HT-29 (cell line): ENCODE results near the gene SNX6. TPM values are rescaled to one million over a fixed set of nuclear protein-coding genes. Genes with fewer than 3 reads are reported as not detected.
"Not testable (repeated sequence)": the region's sequence is repeated elsewhere in the genome, so short reads cannot be mapped to it uniquely, and the experiment has no call there.

Source experiments
- DNase-seq: peaks from one replicate; pipeline ENCODE4 v3.0.0-alpha.2; 2015; ENCODE audit warnings: low spot score
- total RNA-seq: library from RNA; depleted of rRNA; stranded (reverse); fragments of >200 nt; shearing (Covaris generic); gene quantifications from 2 replicates; pipeline ENCODE4 v1.2.3, GENCODE V29; 2014

SNX6 gene
- total RNA-seq, 1 experiment from 2014 or later: 9.4 TPM

DNA sequence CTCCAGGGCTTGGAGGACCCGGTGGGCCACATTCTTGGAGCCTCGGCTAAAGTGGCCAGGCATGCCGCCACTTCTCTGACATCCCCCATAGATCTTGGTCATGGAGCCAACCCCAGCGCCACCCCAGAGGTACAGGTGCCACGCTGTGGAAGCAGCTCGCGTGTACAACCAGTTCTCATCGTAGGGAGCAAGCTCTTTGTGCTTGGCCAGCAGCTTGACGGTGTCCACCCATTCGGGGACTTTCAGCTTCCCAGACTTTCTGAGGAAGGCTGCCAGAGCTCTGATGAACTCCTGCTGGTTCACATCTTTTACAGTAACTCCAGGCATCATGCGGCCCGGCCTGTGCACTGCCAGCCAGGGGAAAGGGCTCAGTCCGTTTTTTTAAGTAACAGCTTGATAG, 61.1 kb downstream of the SNX6 start:
- no peak for DNase-seq

DNA sequence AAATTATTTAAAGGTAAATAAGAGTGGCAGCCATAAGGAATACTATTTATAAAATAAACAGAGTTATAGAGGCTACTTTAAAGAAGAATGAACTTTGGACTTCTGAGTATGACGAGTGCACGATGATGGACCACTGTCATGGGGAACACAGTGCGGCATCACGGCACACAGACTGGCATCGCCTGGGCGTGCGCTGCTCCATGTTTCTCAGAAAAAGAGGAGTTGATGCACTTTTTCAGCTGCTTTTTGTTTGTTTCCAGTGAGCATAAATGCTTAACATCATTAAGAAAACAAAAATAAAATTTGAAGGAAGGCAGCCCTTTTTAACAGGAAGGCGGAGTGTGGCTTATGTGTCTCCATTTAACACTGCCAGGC, 67.2 kb downstream of the SNX6 start:
- DNase-seq: no peak

DNA sequence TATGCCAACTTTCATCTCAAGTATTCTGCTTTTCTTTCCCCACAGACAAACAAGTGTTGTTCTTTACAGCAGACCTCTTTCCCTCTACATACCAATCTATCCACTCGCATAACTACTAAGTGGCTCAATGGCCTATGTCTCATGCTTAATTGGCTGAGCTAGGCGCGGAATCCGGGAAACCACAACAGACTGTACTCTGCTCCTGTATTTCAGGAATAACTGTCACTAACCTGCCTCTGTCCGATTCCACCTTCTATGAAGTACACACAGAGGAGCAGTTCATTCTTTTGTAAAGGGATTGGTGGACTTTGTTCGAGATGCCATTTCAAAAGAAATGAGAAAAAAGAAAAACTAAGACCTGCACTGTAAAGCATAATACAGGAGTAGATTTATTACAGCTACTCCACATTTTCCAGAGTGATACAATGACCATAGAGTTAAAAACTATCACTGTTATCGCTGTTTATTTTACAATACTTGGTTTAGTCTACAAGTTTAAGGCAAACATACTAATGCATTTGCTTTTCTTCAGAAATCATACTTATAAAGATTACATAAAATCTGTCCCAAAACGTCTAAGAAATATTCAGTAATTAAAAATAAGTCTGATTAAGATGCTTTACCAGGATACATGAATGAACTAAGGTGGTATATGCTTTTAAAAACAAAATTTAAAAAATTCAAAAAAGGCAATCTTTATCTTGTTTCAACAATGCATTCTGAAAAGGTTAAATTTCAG, 67.7 kb downstream of the SNX6 start:
- DNase-seq: not testable (repeated sequence)

DNA sequence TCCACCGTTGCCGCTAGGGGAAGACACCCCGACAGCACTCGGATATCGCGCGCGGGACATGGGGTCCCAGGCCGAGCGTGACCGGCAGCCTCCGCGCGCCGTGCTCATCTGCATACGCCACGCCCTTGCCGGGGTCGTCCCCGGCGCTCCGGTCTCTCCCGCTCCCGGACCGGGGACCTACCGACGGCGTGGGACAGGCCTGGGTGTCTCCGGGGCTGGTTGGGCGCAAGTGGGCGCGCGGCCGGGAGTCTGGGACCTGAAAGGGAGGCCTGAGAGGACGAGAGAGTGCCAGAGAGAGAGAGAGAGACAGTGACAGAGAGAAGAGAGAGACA, 73.5 kb downstream of the SNX6 start:
- not testable (repeated sequence) for DNase-seq

DNA sequence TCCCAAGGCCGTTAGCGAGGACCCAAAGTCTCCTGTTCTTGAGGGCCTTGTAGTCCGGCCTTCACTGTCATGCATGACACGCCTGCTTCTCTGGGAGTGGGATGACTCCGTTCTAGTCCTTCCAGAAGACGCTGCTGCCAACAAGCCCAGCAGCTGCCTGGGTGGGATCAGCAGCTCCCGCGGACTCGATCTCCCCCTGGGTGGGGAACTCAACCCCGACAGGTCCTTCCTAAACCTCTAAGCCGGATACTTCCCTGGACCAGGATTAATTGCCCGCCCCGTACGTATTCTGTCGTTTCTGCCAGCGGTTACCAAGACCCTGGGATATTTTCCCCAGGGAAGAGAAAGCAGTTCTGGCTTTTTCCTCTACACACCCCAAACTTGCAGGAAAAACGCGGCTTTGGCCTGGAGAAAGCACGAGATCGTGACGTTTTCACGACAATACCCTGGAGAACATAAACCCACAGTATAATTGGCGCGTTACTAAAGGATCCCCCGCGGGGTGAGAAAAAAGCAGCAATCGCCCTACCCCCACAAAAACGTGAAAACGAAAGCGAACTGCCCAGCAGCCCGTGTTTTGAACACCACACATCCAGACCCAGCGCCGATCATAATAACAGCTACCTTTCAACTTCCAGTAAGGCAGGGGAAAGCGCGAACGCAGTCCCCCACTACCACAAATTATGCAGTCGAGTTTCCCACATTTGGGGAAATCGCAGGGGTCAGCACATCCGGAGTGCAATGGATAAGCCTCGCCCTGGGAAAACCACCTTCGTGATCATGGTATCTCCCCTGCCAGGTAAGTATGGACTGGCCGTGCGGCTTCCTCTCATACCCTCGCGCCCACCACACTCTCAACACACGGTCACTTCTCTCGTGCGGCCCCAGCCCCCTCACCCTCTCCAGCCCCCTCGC, 74.1 kb downstream of the SNX6 start:
- not testable (repeated sequence) for DNase-seq

DNA sequence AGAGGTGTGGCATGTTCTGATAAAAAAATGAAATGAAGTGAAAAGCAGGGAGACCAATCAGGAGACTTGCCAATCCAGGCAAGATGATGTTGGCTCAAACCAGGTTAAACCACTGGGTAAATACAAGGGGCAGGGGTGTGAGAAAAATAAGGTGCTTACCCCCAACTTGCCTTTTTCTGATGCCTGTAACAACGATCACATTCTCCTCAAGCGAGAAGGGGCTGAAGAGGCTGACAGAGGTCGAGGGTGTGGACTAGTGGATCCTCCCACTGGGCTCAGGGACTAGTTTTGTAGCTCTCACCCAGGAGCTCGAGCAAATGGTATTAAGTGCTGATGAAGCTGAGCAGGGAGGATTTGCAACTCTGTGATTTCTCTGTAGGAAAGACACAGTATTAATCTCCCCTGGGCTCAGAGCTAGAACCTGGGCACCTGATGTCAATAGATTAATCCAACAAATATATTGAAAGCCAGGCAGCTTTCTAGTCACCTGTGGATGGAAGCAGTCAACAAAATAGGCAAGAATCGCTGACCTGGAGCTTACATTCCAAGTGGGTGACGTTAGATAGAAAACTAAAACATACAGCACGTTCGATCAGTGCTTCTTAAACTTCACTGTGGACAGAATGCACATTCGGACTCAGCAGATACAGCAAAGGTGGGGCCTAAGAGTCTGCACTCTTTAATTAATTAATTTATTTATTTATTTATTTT, 75.3 kb downstream of the SNX6 start:
- peak; percentile 44 for DNase-seq

DNA sequence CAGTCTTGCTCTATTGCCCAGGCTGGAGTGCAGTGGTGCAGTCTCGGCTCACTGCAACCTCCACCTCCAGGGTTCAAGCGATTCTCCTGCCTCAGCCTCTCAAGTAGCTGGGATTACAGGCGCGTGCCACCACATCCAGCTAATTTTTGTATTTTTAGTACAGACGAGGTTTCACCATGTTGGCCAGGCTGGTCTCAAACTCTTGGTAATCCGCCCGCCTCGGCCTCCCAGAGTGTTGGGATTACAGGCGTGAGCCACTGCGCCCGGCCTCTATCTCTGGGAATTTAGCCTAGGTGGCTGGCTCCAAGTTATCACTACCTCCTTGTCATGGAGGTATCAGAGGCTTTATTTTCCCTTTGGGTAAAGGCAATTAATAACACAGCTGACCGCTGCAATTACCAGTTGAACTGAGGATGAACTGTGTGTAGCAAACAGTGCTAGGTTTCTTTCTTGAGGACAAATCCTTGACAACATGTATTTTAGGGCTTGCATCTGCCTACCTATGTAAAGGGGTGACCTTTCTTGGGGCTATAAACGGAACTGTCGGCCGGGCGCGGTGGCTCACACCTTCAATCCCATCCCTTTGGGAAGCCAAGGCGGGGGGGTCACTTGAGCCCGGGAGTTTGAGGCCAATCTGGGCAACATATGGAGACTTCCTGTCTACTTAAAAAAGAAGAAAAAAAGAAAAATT, 80.5 kb downstream of the SNX6 start:
- not testable (repeated sequence) for DNase-seq

DNA sequence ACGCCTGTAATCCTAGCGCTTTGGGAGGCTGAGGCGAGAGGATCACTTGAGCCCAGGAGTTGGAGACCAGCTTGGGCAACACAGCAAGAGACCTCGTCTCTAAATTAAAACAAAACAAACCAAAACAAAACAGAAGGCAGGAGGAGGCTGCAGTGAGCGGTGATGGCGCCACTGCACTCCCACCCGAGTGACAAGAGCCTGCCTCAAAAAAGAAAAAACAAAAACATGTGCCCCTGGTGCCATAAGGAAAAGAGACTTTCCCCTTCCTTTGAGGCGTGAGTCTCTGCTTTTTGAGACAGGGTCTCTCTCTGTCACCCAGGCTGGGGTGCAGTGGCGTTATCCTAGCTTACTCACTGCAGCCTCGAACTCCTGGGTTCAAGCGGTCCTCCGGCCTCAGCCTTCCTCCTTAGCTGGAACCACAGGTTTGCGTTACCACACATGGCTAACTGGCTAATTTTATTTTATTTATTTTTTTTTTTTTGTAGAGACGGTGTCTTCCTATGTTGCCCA, 81.4 kb downstream of the SNX6 start:
- DNase-seq: no peak

DNA sequence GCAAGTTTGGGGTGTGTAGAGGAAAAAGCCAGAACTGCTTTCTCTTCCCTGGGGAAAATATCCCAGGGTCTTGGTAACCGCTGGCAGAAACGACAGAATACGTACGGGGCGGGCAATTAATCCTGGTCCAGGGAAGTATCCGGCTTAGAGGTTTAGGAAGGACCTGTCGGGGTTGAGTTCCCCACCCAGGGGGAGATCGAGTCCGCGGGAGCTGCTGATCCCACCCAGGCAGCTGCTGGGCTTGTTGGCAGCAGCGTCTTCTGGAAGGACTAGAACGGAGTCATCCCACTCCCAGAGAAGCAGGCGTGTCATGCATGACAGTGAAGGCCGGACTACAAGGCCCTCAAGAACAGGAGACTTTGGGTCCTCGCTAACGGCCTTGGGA, 82.8 kb downstream of the SNX6 start:
- DNase-seq: not testable (repeated sequence)

DNA sequence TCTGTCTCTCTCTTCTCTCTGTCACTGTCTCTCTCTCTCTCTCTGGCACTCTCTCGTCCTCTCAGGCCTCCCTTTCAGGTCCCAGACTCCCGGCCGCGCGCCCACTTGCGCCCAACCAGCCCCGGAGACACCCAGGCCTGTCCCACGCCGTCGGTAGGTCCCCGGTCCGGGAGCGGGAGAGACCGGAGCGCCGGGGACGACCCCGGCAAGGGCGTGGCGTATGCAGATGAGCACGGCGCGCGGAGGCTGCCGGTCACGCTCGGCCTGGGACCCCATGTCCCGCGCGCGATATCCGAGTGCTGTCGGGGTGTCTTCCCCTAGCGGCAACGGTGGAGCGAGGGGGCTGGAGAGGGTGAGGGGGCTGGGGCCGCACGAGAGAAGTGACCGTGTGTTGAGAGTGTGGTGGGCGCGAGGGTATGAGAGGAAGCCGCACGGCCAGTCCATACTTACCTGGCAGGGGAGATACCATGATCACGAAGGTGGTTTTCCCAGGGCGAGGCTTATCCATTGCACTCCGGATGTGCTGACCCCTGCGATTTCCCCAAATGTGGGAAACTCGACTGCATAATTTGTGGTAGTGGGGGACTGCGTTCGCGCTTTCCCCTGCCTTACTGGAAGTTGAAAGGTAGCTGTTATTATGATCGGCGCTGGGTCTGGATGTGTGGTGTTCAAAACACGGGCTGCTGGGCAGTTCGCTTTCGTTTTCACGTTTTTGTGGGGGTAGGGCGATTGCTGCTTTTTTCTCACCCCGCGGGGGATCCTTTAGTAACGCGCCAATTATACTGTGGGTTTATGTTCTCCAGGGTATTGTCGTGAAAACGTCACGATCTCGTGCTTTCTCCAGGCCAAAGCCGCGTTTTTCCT, 83.4 kb downstream of the SNX6 start:
- DNase-seq: not testable (repeated sequence)

DNA sequence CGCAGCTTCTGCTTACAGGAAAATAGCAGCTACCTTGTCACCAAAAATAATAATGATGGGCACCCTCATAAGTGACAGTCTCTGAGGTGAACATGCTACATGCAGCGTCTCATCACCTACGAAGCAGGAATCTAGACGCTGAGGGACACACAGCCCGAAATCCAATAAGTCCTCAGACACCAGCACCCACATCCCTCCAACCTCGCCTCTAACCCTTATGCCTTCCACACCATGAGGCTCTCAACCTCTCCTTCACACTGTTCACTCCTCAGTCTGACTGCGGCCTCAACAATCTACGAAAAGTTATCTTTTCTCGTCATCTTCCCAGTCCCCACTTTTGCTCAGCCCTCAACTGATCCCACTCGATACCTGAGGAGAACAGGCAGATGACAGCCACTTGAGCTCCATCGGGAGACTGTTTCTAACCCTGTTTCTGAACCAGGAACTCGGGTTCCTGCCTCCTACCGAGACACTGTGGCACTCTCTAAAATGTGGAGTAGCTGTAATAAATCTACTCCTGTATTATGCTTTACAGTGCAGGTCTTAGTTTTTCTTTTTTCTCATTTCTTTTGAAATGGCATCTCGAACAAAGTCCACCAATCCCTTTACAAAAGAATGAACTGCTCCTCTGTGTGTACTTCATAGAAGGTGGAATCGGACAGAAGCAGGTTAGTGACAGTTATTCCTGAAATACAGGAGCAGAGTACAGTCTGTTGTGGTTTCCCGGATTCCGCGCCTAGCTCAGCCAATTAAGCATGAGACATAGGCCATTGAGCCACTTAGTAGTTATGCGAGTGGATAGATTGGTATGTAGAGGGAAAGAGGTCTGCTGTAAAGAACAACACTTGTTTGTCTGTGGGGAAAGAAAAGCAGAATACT, 89.5 kb downstream of the SNX6 start:
- not testable (repeated sequence) for DNase-seq

DNA sequence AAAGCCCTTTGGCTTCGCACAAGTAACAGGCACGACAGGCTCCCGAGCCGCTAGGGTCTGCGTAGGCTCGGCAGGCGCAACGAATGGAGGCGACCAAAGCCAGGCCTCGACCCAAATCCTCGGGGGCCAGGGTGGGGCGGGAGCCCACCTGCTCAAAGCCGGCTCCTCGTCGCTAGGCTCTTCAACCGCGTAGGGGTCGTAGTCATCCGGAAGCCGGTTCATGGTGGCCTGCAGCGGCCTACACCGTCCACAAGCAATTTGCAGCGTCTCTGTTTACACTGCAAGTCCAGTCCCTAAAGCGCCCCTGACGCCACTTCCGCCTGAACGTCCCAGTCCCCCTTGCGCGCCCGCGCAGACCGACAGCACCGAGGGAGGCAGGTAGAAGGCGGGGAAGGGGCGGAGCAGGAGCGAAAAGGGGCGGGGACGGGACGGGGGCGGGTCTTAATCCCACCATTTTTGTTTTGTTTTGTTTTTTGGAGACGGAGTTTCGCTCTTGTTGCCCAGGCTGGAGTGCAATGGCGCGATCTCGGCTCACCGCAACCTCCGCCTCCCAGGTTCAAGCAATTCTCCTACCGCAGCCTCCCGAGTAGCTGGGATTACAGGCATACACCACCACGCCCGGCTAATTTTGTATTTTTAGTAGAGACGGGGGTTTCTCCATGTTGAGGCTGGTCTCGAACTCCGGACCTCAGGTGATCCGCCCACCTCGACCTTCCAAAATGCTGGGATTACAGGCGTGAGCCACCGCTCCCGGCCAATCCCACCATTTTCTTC, 90.4 kb downstream of the SNX6 start, which contains the start of gene EAPP:
Gene EAPP (minus strand): TSS at position 295 of the 774 bp plus-strand sequence. CDS start 73 bp downstream, at position 222.
- peak; percentile 91 for DNase-seq

DNA sequence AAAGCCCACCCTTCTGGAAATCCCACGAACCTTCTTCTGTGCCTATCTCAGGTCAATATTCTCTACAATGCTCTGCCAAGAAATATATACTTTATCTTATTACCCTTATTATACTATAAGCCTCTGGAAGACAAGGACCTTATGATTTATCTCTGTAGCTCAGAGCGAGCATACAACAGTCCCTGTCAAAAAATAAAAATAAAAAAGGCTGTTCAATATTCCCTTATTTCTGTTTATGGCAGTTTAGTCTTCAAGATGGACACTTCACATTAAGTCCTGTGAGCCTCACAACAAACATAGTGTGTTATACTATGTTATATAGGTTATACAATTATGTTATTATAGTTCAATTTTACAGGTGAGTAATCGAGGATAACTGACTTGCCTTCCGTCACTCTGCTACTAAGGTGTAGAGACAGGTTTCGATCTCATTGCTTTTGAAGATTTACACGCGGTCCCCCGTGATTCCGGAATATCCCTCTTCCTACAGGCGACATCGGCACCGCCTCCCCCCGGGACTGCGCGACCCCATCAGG, 91.0 kb downstream of the SNX6 start:
- no peak for DNase-seq

DNA sequence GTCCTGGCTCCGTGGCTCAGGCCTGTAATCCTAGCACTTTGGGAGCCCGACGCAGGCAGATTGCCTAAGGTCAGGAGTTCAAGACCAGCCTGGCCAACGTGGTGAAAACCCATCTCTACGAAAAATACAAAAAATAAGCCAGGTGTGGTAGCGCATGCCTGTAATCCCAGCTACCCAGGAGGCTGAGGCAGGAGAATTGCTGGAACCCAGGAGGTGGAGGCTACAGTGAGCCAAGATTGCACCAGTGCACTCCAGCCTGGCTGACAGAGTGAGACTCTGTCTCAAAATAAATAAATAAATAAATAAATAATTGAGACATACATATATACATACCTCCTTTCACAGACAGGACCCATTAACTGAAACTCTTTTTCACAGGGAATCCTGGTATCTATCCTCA, 91.9 kb downstream of the SNX6 start:
- not testable (repeated sequence) for DNase-seq

DNA sequence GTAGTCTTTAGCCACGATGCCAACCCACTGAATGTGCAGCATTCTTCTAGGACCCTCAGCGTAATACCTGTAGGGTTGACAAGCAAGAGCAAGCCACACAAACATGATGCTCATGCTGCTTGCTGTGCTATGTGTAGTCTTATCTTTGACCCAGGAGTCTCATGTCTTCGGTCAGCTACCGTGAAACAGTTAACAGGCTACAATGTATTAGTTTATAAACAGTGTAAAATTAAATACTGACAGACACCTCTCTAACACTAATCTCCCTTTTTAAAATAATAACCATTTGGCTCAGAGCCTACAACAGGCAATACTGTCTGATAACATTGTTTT, 92.3 kb downstream of the SNX6 start:
- no peak for DNase-seq

DNA sequence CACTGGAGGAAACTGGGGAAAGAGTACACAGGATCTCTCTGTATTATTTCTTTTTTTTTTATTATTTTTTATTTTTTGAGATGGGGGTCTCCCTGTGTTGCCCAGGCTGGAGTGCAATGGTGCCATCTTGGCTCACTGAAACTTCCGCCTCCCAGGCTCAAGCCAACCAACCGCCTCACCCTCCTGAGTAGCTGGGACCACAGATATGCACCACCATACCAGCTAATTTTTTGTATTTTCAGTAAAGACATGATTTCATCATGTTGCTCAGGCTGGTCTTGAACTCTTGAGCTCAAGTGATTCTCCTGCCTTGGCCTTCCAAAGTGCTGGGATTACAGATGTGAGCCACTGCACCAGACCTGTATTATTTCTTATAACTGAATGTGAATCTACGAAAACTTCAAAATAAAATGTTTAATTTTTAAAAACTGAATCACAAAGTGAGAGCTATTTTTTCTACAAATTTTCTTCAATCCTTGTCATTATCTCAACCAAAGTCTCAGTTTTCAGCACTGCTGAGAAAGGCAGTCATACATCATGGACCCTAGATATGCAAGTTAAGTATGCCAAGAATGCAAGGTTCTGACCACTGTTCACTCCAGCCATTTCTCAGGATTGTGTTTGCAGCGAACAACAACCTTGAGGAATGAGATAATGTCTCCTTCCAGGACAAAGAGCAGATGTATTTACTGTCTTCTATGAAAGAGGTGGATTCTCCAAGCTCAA, 92.8 kb downstream of the SNX6 start:
- DNase-seq: no peak

DNA sequence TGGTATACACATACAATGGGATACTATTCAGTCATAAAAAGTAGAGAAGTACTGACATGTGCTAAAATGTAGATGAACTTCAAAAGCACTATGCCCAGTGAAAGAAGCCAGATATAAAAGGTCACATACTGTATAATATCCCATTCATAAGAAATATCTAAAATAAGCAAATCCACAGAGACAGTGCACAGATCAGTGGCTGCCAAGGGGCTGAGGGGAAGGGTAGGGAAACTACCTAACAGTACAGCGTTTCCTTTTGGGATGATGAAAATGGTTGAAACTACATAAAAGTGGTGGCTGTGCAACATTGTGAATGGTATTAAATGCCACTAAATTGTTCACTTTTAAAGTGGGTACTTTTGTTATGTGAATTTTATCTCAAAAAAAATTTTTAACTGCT, 102.4 kb downstream of the SNX6 start:
- DNase-seq: no peak

DNA sequence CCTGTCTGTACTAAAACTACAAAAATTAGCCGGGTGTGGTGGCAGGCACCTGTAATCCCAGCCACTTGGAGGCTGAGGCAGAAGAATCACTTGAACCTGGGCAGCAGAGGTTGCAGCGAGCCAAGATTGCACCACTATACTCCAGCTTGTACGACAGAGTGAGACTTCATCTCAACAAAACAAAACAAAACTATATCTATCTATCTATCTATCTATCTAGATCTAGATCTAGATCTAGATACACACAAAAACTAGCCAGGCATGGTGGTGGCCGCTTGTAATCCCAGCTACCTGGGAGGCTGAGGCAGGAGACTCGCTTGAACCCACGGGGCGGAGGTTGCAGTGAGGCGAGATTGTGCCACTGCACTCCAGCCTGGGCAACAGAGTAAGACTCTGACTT, 105.7 kb downstream of the SNX6 start:
- not testable (repeated sequence) for DNase-seq
